Spleen (tissue), 7 donors: ENCODE results near the gene HDAC9.

Experiments used
- CTCF ChIP-seq, 11 experiments: fragments of 200-600 bp in 7 of 11; fragments of 450-650 bp in 4 of 11; sonication (generic) in 4 of 11; IDR thresholded peaks in 8 of 11; conservative IDR thresholded peaks in 3 of 11; 1 replicate in 7 of 11; 2 replicates in 4 of 11; pipeline versions ENCODE4 v1.4.0 to v1.8.0; 2016 to 2021; ENCODE audit warnings: antibody characterized with exemption in 11 of 11, inconsistent platforms in 4 of 11, mild to moderate bottlenecking in 1 of 11
- POLR2A ChIP-seq, 3 donors: fragments of 450-650 bp; IDR thresholded peaks; one replicate each; pipeline ENCODE4 v1.5.1; 2017; ENCODE audit warnings: antibody characterized with exemption in 3 of 3, mild to moderate bottlenecking in 1 of 3
- donor health status: DM: no; HTN: no; CAD: no; lungs with moderate emphysema.
- donor health status: DM: no; HTN: no; CAD: no.
- donor health status: DM: no; HTN: no; CAD: no.

GRCh38 chr7:18570890-18571478 is 75.4 kb downstream of the HDAC9 start:
- TF ChIP-seq CTCF (IDR thresholded peaks at IDR 0.05 in 8 of 11, conservative IDR thresholded peaks at IDR 0.05 in 3 of 11) (peak in 4 of 11 experiments; percentile 26 to 50 (median 36)), POLR2A (IDR thresholded peaks at IDR 0.05) (no peak)
